ENCODE measurements around the gene EN2.

GRCh38 chr7:155507576-155507975 lies 49.6 kb downstream of the EN2 start:
- no peak for TF ChIP-seq CEBPB (IDR thresholded peaks at IDR 0.05)
- TF ChIP-seq POLR2A (IDR thresholded peaks at IDR 0.05; ENCODE audit: low read length), result no peak
- TF ChIP-seq RAD21 (conservative IDR thresholded peaks at IDR 0.05 in 1 of 2, IDR thresholded peaks at IDR 0.05 in 1 of 2), result no peak
- no peak for TF ChIP-seq CTCF (IDR thresholded peaks at IDR 0.05)
